Measurements from ENCODE around the gene CCDC50.

DNA sequence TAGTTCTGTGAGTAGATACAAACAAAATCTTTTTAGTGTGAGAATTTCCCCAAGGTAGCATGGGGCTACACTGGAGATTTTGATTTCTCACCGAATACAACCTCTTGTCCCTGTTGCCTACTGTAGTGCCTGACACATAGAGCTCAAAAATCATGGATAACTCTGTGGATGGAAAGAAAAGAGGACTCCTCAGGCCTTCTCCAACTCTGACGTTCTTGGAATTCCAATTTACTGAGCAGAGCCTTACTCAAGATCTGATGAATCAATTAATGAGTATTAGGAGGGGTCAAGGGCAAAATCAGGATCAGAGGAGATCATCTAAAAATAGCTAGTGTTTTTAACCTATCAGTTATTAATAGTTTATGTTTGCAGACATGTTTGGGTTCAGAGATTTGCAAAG lies 85.1 kb downstream of the CCDC50 start:
- no peak for TF ChIP-seq POLR2A (IDR thresholded peaks at IDR 0.05)
- TF ChIP-seq, protein P1, sequence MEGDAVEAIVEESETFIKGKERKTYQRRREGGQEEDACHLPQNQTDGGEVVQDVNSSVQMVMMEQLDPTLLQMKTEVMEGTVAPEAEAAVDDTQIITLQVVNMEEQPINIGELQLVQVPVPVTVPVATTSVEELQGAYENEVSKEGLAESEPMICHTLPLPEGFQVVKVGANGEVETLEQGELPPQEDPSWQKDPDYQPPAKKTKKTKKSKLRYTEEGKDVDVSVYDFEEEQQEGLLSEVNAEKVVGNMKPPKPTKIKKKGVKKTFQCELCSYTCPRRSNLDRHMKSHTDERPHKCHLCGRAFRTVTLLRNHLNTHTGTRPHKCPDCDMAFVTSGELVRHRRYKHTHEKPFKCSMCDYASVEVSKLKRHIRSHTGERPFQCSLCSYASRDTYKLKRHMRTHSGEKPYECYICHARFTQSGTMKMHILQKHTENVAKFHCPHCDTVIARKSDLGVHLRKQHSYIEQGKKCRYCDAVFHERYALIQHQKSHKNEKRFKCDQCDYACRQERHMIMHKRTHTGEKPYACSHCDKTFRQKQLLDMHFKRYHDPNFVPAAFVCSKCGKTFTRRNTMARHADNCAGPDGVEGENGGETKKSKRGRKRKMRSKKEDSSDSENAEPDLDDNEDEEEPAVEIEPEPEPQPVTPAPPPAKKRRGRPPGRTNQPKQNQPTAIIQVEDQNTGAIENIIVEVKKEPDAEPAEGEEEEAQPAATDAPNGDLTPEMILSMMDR (IDR thresholded peaks at IDR 0.05): no peak

All from upper lobe of left lung (tissue), 4 donors.